T-helper 2 cell treated with Interferon-gamma antibody and Interleukin-4, amounts not matched to agents 100 ng/mL and 5 ng/mL, for 36 hours (primary cell): Measurements from ENCODE around the gene NGFR. TPM values are rescaled to one million over a fixed set of nuclear protein-coding genes. Genes with fewer than 3 reads are reported as not detected.

Experiments used
- intact Hi-C: fragments of 100-400 bp; cut with micrococcal nuclease; formaldehyde crosslinking; loops from one replicate; pipeline ENCODE4 v1.15.1; 2023
- total RNA-seq: library from RNA; stranded (reverse); gene quantifications from 2 replicates; pipeline ENCODE4 v1.2.3, GENCODE V29; 2022

Gene NGFR, protein sequence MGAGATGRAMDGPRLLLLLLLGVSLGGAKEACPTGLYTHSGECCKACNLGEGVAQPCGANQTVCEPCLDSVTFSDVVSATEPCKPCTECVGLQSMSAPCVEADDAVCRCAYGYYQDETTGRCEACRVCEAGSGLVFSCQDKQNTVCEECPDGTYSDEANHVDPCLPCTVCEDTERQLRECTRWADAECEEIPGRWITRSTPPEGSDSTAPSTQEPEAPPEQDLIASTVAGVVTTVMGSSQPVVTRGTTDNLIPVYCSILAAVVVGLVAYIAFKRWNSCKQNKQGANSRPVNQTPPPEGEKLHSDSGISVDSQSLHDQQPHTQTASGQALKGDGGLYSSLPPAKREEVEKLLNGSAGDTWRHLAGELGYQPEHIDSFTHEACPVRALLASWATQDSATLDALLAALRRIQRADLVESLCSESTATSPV
- total RNA-seq: 0.11 and 0.16 TPM in 2 replicates

DNA sequence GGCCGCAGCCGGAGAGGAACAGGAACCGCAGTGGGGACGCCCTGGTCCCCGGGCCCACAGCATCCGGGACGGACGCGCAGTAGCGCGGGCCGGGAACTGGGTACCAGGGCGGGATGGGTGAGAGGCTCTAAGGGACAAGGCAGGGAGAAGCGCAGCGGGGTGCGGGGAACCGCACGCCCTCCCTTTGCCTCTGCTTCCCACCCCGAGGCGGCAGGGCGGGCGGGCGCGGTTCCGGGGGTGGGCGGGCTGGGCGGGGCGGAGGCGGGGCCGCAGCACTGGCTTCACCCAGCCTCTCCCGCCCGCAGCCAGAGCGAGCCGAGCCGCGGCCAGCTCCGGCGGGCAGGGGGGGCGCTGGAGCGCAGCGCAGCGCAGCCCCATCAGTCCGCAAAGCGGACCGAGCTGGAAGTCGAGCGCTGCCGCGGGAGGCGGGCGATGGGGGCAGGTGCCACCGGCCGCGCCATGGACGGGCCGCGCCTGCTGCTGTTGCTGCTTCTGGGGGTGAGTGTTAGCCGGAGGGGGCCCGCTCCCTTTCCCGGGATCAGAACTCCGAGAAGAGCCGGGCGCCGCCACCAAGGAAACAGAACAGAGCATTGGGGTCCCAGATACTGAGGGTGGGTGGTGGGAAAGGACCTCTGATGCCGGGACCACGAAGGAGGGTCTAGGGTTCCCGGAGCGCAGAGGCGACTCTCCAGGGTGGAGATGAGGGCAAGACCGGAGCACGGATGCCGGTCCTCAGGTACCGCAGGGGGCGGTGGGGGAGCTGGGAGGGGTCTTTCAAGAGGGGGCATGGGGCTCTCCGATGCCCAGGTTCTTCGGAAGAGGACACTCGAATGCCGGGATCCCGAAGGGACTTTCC lies at the start of gene NGFR:
TSS of gene NGFR (plus strand) at position 308 of the 856 bp plus-strand sequence. CDS start at position 433, 125 bp downstream.
- intact Hi-C loops: loop anchor here (5.0 kb wide), 1 partner anchor 472 kb away; the partner anchor contains the start of gene DLX4

DNA sequence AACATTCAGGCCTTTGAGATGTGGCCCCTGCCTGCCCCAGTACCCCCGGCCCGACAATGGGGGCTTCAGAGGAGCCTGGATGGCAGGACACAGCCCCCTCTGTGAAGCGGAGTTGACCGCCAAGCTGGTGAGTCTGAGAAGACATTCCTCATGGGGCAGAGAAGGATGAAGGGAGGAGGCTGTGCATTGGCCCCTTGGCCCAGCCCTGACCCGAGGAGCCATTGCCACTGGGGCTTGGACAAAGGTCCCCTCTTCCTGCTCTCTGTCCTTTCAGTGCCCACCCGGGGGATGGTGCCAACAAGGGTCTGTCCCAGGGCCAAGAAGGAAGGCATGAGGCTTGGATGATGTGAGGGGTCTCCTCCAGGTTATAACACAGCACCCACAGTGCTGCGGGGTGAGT lies 49.5 kb upstream of the NGFR start:
- intact Hi-C loops: no loop called here

DNA sequence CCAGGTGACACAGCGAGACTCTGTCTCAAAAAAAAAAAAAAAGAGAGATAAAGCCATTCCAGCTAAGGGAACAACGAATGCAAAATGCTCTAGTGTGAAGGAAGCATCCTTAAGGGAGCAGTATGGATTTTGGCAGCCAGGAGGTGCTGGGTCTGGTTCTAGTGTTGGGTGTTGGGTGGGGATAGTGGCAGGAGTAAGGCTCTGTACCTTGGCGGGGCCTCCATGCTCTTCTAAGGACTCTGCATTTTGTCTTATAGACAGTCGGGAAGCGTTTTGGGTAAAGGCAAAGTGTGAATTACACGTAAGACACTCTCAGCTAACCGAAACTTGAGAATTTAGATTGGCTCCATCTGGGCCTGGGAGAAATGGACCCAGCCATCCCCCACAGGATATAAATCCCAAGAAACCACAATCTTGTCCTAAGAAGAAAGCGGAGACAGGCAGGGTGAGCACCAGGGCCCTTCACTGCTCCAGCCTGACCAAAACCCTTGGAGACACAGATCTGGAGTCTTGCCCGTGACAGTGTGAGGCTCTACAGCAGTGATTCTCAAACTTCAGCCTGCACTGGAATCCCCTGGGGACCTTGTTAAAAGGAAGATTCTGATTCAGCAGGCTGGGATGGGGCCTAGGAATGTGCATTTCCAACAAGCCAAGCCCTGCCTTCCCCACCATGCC lies 47.3 kb upstream of the NGFR start:
- intact Hi-C loops: no loop called here

DNA sequence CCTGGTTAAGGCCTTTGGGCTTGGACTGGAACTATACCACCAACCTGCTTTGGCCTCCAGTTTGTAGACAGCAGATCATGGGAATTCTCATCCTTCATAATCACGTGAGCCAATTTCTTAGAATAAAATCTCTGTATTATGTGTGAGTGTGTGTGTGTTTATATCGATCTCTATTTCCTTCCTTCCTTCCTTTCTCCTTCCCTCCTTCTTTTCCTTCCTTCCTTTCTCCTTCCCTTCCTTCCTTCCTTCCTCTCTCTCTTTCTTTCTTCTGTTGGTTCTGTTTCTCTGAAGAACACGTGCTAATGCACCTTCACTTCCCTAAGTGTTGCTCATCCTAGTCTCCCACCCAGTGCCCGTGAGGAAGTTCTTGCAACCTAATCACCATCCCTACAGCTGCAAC lies 44.9 kb upstream of the NGFR start:
- intact Hi-C loops: no loop called here

GRCh38 chr17:49450735-49451134 lies 44.4 kb upstream of the NGFR start:
- intact Hi-C loops: no loop called here

DNA sequence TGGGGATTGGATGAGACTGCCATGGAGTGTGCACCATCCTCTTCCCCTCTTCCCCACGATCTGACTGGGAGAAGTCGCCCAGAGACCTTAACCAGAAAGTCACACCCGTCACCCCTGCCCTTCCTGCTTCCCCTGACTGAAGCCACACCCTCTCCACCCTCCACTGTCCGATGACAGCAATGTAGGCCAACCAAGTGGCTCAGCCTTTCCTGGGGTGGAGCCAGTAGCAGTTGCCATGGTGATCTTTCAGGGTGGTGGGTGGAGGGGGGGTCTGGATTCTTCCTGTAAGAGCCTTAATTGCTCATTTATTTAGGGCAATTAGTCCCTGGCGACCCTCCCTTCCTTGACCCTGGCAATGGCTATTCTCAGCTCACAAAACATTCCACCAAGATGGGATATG lies 42.9 kb upstream of the NGFR start:
- intact Hi-C loops: no loop called here

DNA sequence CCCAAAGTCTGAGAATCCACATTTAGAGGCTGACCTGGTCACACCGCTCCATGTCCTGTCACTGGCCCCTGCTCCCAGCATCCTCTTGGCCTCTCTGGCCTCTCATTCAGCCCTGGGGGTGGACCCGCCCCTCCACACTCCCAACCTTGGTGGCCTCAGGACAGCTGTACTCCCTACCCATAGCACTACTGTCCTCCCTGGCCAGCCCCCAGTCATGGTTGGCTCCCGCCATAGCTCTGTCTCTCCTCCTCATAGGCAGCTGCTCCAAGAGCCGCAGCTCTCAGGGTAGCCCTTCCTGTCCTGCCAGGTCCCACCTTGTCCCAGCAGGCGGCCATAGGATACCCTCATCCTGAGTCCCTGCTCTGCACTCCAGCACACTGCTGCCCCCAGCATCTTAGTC lies 42.4 kb upstream of the NGFR start:
- intact Hi-C loops: no loop called here

- intact Hi-C loops: no loop called here
Measured at GRCh38 chr17:49454050-49454449, 41.0 kb upstream of the NGFR start.

GRCh38 chr17:49455272-49455861 lies 39.7 kb upstream of the NGFR start:
- intact Hi-C loops: no loop called here

- intact Hi-C loops: no loop called here
Measured at GRCh38 chr17:49456183-49456965, 38.7 kb upstream of the NGFR start.

DNA sequence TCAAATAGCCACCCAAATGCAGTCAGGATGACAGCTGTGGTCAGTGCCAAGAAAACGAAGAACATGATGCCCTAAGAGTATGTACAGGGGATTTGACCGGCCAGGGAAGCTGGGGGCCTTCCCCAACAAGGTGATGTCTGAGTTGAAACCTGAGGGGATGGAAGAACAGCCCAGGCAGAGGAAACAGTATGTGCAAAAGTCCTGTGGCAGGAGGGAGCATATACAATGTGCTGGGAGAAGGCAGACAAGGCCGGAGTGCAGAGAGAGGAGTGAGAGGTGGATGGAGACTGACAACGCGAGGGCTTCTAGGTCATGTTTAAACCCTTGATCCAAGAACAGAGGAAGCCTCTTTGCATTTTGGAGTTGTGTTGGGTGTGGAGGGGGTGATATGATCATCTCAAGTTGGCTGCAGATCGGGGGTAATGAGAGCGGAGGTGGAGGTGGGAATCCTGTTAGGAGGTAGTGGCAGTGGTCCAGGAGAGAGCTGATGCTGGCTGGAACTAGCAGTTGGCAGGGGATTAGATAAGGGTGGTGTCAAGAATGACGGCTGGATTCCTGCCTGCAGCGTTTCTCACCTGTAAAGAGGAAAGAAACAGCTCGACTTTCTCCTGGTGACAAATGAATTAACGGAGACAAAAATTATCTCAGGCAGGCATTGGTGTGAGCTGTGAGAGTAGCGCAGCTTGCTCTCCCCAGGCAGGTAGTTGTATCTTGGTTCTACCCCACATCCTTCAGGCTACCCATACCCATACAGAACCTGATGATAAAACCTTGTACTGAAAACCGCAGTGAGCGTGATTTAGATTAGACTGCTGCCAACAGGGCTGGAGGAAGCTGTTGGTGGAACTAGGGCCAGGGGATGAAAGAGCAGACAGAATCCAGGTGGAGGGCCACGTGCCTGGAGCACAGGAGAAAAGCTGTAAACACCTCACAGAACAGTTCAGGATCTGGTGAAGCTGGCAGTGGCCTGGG lies 37.2 kb upstream of the NGFR start:
- intact Hi-C loops: no loop called here

GRCh38 chr17:49459401-49459984 lies 35.6 kb upstream of the NGFR start:
- intact Hi-C loops: no loop called here

GRCh38 chr17:49460401-49460800 lies 34.7 kb upstream of the NGFR start:
- intact Hi-C loops: no loop called here

- intact Hi-C loops: no loop called here
Measured at GRCh38 chr17:49461580-49461979, 33.5 kb upstream of the NGFR start.

GRCh38 chr17:49464049-49464448 lies 31.0 kb upstream of the NGFR start:
- intact Hi-C loops: no loop called here

GRCh38 chr17:49465331-49465903 lies 29.7 kb upstream of the NGFR start:
- intact Hi-C loops: no loop called here

DNA sequence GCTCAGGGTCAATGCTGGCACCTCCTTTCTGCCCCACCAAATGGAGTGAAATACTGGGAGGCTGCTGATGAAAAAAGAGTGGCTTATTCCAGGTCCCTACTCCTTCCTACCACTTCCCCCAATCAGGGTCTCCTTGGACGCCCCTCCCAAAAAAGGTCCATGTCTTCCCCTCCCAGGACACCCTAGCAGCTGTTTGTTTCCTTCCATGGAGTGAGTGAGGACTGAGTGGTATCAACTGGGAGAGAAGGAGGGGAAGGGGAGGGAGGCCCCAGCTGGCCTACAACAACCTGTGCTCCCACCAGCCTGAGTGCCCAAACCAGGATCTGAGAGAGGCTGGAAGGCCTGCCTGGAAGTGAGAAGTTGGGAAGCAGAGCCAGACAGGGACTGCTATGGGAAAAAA lies 28.7 kb upstream of the NGFR start:
- intact Hi-C loops: no loop called here

- intact Hi-C loops: no loop called here
Measured at GRCh38 chr17:49467175-49467574, 27.9 kb upstream of the NGFR start.
